Ovary (tissue), 3 donors: ENCODE results near the gene ATG2A.

Source experiments
- CTCF ChIP-seq, 3 donors: fragments of 450-650 bp in 2 of 3; fragments of 200-600 bp in 1 of 3; IDR thresholded peaks; one replicate each; pipeline versions ENCODE4 v1.5.1 to v1.8.0; 2016 to 2022; ENCODE audit warnings: antibody characterized with exemption in 3 of 3, mild to moderate bottlenecking in 1 of 3
- POLR2A ChIP-seq: fragments of 450-650 bp; IDR thresholded peaks from one replicate; pipeline ENCODE4 v1.6.1; 2017; ENCODE audit warnings: antibody characterized with exemption, mild to moderate bottlenecking, moderate library complexity
- donor health status: DM: no; HTN: no; CAD: no.

GRCh38 chr11:64915376-64915887 lies 1.6 kb downstream of the ATG2A start:
- TF ChIP-seq CTCF (IDR thresholded peaks at IDR 0.05) = no peak
- TF ChIP-seq POLR2A = no peak
